Thymus (tissue), 11 donors: ENCODE data around the gene PTCD3. TPM values are rescaled to one million over a fixed set of nuclear protein-coding genes. Genes with fewer than 3 reads are reported as not detected.

Source experiments
- DNase-seq, 9 donors: peaks; one replicate each; pipeline ENCODE4 v3.0.0-alpha.2; 2013; ENCODE audit warnings: low spot score in 9 of 9, low read depth in 6 of 9, missing footprints in 1 of 9
- H3K27ac ChIP-seq, 2 donors: one replicate each; pipeline ENCODE4 v1.5.1; 2013; ENCODE audit warnings: control low read depth in 1 of 2, low read depth in 1 of 2, low read length in 1 of 2, mild to moderate bottlenecking in 1 of 2, moderate library complexity in 1 of 2
- H3K27me3 ChIP-seq, 2 donors: one replicate each; pipeline ENCODE4 v1.5.1; 2013; ENCODE audit warnings: low read length in 1 of 2; ENCODE audit not compliant: control insufficient read depth in 2 of 2, insufficient read depth in 1 of 2
- H3K36me3 ChIP-seq, 2 donors: one replicate each; pipeline ENCODE4 v1.5.1; 2013; ENCODE audit warnings: low read length in 1 of 2, mild to moderate bottlenecking in 1 of 2, moderate library complexity in 1 of 2; ENCODE audit not compliant: control insufficient read depth in 2 of 2, insufficient read depth in 2 of 2
- H3K4me1 ChIP-seq, 2 donors: one replicate each; pipeline ENCODE4 v1.5.1; 2013; ENCODE audit warnings: low read length in 2 of 2; ENCODE audit not compliant: control insufficient read depth in 2 of 2, insufficient read depth in 2 of 2
- H3K4me3 ChIP-seq, 2 donors: one replicate each; pipeline ENCODE4 v1.5.1; 2013; ENCODE audit warnings: low read length in 2 of 2, control low read depth in 1 of 2, mild to moderate bottlenecking in 1 of 2
- H3K9me3 ChIP-seq, 2 donors: one replicate each; pipeline ENCODE4 v1.5.1; 2013; ENCODE audit warnings: low read length in 1 of 2, mild to moderate bottlenecking in 1 of 2; ENCODE audit not compliant: control insufficient read depth in 2 of 2, insufficient read depth in 1 of 2
- WGBS: extraction: QIAGEN DNeasy Blood & Tissue Kit; methylation state at CpG from one replicate; pipeline ENCODE4 v1.1.7; 2013; 5-methylcytosine and 5-hydroxymethylcytosine counted together
- polyA plus RNA-seq: library from polyadenylated mRNA; stranded (reverse); fragments of 200-250 nt; gene quantifications from one replicate; pipeline ENCODE4 v1.2.3, GENCODE V29; 2013
- total RNA-seq: library from RNA; stranded (reverse); fragments of 120-200 nt; gene quantifications from one replicate; pipeline ENCODE4 v1.2.4, GENCODE V29; 2013
- donor health status: healthy.

PTCD3 gene
- total and polyA plus RNA-seq, 2 donors: 57.4 to 116 TPM

DNA sequence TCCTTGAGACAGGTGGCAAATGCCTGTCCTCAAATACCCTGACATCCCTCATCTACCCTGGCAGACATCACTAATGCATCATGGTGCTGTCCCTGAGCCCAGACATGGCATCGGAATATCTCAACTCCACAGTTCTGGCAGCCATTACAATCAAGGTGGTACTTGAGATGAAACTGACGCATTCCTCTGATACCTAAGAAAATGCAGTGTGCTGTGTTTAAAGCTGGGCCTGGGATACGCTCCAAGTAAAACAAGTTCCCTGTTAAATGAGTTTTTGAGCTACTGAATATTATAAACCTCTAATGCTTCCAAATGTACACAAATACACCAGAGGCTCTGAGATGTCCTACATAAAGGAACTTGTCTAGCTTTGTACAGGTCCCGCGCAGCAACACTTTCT is 30.1 kb upstream of the PTCD3 start:
- Histone ChIP-seq H3K9me3 (no peaks in the 10 kb centered on the region), H3K4me3 (no peak overlapping the region), H3K36me3 (peaks cover 27 to 66% of the 10 kb centered on the region in 2 donors), H3K27me3 (no peaks in the 10 kb centered on the region), H3K4me1 (peaks cover 21 to 61% of the 10 kb centered on the region in 2 donors), H3K27ac (peak overlapping the region in 1 of 2 donors; percentile 55)
- no peak for DNase-seq
- 97% methylated on average over 5 of the region's 5 CpGs for WGBS

GRCh38 chr2:86078774-86079545 is 27.1 kb upstream of the PTCD3 start:
- no peaks in the 10 kb centered on the region for H3K27me3 ChIP-seq
- H3K9me3 ChIP-seq: no peaks in the 10 kb centered on the region
- peak overlapping the region in 1 of 2 donors; percentile 33 for H3K27ac ChIP-seq
- peak in 6 of 9 donors; percentile 59 to 86 (median 68) for DNase-seq
- WGBS: 75% methylated on average over 7 of the region's 7 CpGs
- peaks cover 21 to 45% of the 10 kb centered on the region in 2 donors for H3K4me1 ChIP-seq
- H3K36me3 ChIP-seq: peaks cover 18 to 54% of the 10 kb centered on the region in 2 donors
- no peak overlapping the region for H3K4me3 ChIP-seq

DNA sequence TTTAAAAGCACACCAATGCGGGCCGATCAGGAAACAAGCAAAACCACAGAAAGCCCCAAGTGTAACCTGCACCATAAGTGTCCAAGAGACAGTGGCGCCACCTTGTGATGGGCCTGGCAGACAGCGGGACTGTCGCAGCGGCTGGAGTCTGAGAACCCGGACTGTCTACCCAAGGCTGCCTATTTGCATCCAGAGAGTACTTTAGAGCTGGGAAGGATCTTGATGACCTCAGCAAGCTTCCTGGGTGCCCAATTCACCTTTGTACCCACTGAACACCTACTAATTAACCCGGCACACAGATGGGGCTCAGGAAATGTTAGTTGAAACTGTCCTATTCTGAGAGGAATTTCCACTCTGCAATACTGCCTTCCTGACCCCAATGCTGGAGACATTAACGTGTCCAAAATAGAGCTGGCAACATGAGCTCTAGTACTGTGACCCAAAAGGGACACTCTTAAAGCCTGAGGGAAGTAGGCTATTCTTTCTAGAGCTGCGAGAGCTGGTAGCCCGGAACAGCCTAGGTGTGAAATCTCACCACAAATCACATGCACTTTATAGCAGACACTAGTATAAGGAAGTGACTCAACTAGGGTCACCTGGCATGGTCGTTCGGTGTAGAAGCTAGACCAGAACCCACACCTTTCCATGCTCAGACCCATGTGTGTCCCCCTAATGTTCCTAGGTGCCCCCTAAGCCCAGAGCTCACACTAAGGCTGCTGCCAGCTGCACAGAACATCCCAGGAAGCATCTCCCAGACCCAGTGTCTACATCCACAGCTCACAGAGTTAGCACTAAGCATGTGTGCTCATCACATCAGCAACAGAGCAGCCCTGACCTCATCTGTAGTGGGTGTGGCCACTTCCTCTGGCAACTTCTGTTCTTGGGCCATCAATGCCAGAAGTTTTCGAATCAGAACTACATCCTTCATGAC is 25.8 kb upstream of the PTCD3 start:
- H3K4me1 ChIP-seq: peaks cover 21 to 45% of the 10 kb centered on the region in 2 donors
- peaks cover 8 to 43% of the 10 kb centered on the region in 2 donors for H3K36me3 ChIP-seq
- 53% methylated on average over 14 of the region's 14 CpGs for WGBS
- peak overlapping the region in 1 of 2 donors; percentile 6 for H3K27ac ChIP-seq
- H3K9me3 ChIP-seq: no peaks in the 10 kb centered on the region
- H3K27me3 ChIP-seq: no peaks in the 10 kb centered on the region
- H3K4me3 ChIP-seq: no peak overlapping the region
- DNase-seq: peak; percentile 52 to 89 (median 77)

GRCh38 chr2:86081724-86082123 is 24.3 kb upstream of the PTCD3 start:
- H3K4me1 ChIP-seq: peaks cover 21 to 36% of the 10 kb centered on the region in 2 donors
- WGBS: 98% methylated on average over 4 of the region's 4 CpGs

GRCh38 chr2:86082756-86083155 is 23.3 kb upstream of the PTCD3 start:
- 97% methylated on average over 5 of the region's 5 CpGs for WGBS
- H3K27ac ChIP-seq: no peak overlapping the region
- H3K4me1 ChIP-seq: peaks cover 12 to 25% of the 10 kb centered on the region in 2 donors
- no peak overlapping the region for H3K4me3 ChIP-seq
- no peaks in the 10 kb centered on the region for H3K27me3 ChIP-seq
- H3K36me3 ChIP-seq: peaks cover 12 to 44% of the 10 kb centered on the region in 2 donors
- H3K9me3 ChIP-seq: no peaks in the 10 kb centered on the region
- DNase-seq: no peak

More at GRCh38 chr2:86081724-86082123, 24.3 kb upstream of the PTCD3 start:
- peaks cover 15 to 49% of the 10 kb centered on the region in 2 donors for H3K36me3 ChIP-seq
- no peak for DNase-seq
- H3K27me3 ChIP-seq: no peaks in the 10 kb centered on the region
- no peak overlapping the region for H3K27ac ChIP-seq
- H3K9me3 ChIP-seq: no peaks in the 10 kb centered on the region
- H3K4me3 ChIP-seq: no peak overlapping the region

GRCh38 chr2:86087936-86088850 is 17.8 kb upstream of the PTCD3 start:
- 93% methylated on average over 14 of the region's 14 CpGs for WGBS
- H3K4me1 ChIP-seq: no peaks in the 10 kb centered on the region
- H3K9me3 ChIP-seq: no peaks in the 10 kb centered on the region
- no peak overlapping the region for H3K27ac ChIP-seq
- no peak overlapping the region for H3K4me3 ChIP-seq
- H3K36me3 ChIP-seq: peaks cover 28 to 56% of the 10 kb centered on the region in 2 donors
- no peaks in the 10 kb centered on the region for H3K27me3 ChIP-seq
- no peak for DNase-seq

- no peak overlapping the region for H3K27ac ChIP-seq
Observed at GRCh38 chr2:86094229-86094628, 11.8 kb upstream of the PTCD3 start.

GRCh38 chr2:86097114-86097896 is 8.7 kb upstream of the PTCD3 start:
- Histone ChIP-seq H3K27ac (no peak overlapping the region), H3K4me3 (no peak overlapping the region), H3K9me3 (no peaks in the 10 kb centered on the region), H3K4me1 (no peaks in the 10 kb centered on the region), H3K27me3 (no peaks in the 10 kb centered on the region), H3K36me3 (peaks cover 15 to 66% of the 10 kb centered on the region in 2 donors)
- no peak for DNase-seq
- WGBS: 97% methylated on average over 3 of the region's 3 CpGs

More at GRCh38 chr2:86094229-86094628, 11.8 kb upstream of the PTCD3 start:
- no peaks in the 10 kb centered on the region for H3K9me3 ChIP-seq
- no peaks in the 10 kb centered on the region for H3K27me3 ChIP-seq
- DNase-seq: no peak
- 98% methylated on average over 1 of the region's 1 CpG for WGBS
- no peaks in the 10 kb centered on the region for H3K4me1 ChIP-seq
- H3K4me3 ChIP-seq: no peak overlapping the region
- peaks cover 20 to 61% of the 10 kb centered on the region in 2 donors for H3K36me3 ChIP-seq
